Stimulated activated CD8-positive, alpha-beta memory T cell treated with anti-CD3 and anti-CD28 coated beads, Interleukin-15, amount 100 ng/mL, for 1 hour (primary cell): Measurements from ENCODE around the gene GPR152.
"Not testable (repeated sequence)": the region's sequence is repeated elsewhere in the genome, so short reads cannot be mapped to it uniquely, and the experiment has no call there.

Source experiments
- DNase-seq: peaks from one replicate; pipeline ENCODE4 v3.0.0-alpha.2; 2020; ENCODE audit warnings: low read depth

The GPR152 gene

DNA sequence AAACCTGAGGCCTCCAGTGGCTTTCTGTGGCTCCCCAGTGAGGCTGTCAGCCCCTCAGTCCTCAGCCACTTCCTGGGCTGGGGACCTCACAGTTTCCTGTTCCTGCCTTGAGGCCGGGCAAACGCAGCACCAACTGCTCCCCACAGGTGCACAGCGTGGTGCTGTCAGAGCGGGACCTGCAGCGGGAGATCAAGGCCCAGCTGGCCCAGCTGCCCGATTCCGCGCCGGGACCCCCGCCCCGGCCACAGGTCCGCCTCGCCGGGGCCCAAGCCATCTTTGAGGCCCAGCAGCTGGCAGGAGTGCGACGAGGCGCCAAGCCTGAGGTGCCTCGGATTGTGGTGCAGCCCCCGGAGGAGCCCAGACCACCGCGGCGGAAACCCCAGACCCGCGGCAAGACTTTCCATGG is 43.3 kb downstream of the GPR152 start:
- DNase-seq, result no peak

DNA sequence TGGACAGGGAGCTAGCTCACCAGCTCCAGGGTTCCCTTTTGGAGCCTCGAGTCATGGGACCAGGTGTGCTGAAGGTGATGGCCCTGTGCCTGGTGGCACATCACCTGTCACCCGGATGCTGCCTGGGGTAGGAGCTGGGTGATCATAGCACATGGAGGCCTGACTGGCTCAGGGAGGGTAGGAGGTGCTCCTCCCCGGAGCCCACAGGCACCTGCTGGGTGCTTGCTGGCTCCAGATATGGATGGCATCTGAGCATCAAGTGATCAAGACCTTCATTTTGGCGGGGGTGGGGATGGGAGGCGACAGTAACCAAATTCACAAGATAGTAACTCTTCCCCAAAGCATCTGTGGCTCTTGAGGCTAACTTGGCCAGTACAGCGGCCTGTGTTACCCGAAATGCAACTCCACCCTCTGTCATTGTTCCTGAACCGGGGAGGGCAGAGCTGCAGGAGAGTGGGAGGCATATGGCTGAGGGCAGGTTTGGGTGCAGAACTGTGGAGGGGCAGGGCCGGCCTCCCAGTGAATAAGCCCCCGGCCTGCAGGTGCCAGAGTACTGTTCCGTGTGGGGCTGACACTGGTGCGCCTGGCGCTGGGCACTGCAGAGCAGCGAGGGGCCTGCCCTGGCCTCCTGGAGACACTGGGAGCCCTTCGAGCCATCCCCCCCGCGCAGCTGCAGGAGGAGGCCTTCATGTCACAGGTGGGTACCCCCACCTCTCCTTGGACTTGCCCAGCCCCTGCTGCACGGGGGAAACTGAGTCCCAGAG is 43.9 kb downstream of the GPR152 start:
- DNase-seq, result no peak

DNA sequence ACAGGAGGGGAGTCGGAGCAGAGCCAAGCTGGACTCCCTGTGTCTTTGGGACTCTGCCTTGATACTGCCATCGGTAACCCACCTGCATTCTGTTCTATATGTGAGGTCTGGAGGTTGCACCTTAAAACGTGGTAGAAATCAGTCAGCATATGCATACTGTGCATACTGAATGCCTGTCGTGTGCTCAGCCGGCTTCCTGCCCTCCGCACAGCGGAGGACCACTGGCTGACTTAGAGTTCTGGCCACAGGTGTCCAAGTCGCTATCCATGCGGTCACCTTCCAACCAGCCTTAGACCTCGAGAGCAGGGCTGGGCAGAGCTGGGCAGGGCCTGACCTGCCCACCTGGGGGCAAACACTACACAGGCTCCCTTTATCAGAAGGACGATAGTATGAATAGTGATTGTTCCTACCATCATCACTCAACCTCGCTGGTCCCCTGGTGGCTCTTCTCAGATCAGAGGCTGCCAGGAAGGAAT is 44.8 kb downstream of the GPR152 start:
- DNase-seq, result no peak

DNA sequence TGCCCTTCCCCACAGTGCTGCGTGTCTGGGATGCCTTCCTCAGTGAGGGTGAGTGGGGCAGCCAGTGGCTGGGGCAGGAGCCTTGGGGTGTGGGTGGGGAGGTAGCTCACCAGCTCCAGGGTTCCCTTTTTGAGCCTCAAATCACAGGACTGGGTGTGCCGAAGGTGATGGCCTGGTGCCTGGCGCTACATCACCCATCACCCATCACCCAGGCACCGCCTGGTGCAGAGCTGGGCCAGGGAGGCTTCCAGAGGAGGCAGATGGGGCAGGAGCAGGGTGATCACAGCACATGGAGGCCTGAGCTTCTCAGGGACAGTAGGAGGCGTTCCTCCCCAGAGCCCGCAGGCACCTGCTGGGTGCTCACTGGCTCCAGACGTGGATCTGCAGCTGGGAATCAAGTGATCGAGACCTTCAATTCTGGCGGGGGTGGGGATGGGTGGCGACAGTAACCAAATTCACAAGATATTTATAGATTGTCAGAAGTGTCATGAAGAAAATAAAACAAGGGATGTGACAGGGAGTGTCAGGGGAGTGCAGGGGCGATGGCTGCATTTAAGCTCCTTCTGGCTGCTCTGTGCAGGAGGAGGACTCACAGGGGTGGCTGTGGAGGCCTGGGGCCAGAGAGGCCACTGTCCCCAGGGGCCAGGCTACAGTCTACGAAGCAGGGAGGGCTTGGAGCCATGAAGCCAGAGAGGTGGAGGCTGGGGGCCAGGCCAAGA is 45.4 kb downstream of the GPR152 start:
- no peak for DNase-seq

DNA sequence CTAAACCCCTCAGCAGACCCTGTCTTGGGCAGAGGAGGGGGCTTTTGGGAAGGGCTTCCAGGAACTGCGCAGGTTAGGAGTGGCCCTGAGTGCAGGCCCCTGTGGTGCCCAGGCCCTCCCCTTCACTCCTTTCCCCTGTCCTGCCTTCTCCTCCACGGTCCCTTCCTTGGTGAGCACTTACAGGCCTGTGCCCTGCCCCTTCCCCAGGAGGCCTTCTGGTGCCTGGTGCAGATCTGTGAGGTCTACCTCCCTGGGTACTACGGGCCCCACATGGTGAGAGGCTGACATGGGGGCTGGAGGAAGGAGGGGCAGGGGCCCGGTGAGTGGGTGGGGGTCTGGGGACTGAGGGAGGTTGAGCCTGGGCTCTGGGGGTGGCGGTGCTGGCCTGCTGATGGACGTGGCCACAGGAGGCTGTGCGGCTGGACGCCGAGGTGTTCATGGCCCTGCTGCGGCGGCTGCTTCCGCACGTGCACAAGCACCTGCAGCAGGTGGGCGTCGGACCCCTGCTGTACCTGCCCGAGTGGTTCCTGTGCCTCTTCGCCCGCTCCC is 46.0 kb downstream of the GPR152 start:
- no peak for DNase-seq

DNA sequence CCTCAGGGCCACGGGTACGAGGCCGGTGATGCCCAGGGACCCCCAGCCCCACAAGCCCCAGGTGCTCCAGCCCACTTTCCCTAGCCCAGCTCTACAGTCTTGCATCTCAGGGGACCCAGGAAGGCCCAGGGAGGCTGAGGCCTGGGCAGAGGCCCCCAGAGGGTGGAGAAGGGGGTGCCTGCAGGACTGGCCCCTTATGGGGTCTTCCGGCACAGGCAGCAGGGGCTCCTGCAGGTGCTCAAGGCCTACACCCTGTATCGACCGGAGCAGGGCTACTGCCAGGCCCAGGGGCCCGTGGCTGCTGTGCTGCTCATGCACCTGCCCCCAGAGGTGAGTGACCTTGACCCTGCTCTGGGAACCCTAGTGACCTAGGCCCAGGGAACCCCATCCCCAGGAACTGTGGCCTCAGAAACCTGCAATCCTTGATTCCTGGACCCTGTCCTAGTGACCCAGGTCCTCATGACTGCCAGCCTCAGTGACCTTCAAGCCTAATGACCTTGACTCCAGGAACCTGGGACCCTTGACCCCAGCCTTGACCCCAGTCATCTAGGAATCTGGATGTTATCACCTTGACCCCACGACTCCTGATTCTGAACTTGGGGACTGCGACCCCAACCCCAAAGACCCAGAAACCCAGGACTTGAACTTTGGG is 46.7 kb downstream of the GPR152 start:
- DNase-seq, result no peak

DNA sequence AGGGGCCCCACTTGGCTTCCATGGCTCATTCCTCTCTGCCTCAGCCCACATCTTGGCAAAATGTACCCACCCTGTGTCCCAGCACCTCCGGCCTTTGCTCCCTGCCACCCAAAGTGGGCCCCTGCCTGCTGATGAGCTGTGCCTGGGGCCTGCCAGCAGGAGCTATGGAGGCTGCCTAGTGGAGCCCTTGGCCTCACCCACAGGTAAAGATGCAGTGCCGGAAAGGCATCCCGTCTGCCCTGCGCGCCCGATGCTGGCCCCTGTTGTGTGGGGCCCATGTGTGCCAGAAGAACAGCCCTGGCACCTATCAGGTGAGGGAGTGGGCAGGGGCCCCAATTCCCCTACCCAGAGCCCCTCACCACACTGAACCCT is 47.3 kb downstream of the GPR152 start:
- no peak for DNase-seq

DNA sequence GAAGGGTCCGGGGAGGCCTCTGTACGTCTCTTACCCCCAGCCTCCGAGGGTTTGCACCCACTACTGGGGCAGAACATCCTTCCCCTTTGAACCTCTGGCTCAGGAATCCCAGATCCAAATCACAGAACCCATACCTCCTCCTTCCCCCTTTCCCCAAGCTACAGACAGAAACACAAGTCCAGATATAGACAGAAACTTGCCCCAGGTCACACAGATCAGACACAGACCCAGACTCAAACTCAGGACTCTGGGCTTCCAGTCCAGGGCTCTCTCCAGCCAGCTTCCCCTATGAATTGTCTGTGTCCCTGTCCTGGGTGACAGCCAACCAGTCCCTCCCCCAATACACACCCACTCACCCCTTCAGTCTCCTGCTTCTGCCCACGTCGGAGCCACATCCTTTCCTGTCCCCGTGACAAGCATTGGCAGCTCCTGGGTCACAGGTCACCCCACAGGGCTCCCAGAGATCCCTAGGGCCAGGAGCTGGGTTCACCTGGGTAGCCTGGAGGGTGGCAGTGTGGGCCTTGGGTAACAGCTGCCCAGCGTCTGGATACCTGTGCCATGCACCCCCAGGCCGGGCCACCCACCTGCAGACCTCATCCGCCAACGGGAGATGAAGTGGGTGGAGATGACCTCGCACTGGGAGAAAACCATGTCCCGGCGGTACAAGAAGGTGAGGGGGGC is 47.9 kb downstream of the GPR152 start:
- no peak for DNase-seq

DNA sequence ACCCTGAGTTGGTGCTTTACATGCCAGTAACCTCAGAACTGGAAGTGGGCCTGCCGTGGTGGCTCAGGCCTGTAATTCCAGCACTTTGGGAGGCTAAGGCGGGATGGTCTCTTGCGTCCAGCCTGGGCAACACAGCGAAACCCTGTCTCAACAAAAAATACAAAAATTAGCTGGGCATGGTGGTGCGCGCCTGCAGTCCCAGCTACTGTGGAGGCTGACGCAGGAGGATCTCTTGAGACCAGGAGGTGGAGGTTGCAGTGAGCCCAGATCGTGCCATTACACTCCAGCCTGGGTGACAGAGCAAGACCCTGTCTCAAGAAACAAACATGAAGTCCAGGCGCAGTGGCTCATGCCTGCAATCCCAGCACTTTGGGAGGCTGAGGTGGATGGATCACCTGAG is 49.4 kb downstream of the GPR152 start:
- not testable (repeated sequence) for DNase-seq

DNA sequence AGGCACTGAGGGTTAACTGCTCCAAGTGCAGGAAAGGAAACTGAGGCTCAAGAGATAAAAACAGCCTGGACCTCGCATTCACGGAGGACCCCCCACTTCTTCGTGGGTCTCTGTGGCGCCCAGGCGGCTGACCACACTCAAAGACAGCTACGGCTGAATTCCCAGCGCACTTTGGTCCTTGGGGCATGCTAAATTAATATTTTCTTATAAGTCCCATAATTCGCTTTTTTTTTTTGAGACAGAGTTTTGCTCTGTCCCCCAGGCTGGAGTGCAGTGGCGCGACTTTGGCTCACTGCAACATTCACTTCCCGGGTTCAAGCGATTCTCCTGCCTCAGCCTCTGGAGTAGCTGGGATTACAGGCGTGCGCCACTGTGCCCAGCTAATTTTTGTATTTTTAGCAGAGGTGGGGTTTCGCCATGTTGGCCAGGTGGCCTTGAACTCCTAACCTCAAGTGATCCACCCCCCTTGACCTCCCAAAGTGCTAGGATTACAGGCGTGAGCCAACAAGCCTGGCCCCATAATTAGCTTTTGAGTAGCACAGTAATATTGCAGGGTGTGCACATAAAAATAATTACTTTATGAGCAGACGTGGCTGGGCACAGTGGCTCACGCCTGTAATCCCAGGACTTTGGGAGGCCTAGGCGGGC is 50.2 kb downstream of the GPR152 start:
- DNase-seq, result not testable (repeated sequence)

DNA sequence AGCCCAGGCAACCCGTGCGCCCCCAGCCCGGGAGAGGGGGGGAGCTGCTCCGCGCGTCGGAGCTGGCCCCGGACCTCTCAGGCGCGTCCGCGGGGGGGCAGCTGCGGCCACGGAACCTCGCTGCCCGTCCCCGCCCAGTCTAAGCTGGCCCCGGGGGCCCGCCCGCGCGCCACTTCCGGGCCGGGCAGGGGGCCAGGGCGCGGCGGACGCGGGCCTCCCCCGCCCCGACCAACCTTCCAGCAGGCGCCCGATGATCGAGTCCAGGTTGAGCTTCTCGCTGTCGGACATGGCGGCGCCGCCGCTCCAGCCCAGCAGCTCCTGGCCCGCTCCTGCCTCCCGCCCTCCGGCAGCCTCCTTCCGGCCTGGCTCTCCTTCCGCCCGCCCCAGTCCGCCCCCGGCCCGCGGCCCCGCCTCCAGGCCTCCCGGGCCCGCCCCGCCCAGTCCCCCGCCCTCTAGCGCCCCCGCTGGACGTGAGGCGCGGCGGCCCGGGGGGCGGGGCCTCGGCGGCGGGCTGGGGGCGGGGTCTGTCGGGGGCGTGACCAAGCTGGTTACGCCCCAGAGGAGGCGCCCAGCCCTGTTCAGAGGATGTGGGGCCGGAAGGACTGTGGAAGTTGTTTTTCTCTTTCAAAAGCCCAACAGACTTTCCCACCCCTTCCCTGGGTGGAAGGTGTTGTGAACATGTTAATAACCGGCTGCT is 50.9 kb downstream of the GPR152 start, which contains the start of gene PPP1CA:
Gene PPP1CA (minus strand): TSS at position 364 of the 697 bp plus-strand sequence. CDS start 76 bp downstream, at position 288.
- peak; percentile 84 for DNase-seq
